Left cardiac atrium (tissue), 4 donors: ENCODE measurements around the gene SGTA. TPM values are rescaled to one million over a fixed set of nuclear protein-coding genes. Genes with fewer than 3 reads are reported as not detected.
A peak's percentile ranks its signal among the peaks of the same experiment; 100 is the strongest.

Experiments used
- ATAC-seq, 2 donors: fragments of 200-7000 bp; cut with Tn5 transposase; one replicate each; pipeline ENCODE4 v1.9.1; 2020; ENCODE audit warnings: mild to moderate bottlenecking in 2 of 2, moderate library complexity in 2 of 2
- DNase-seq: peaks from one replicate; pipeline ENCODE4 v3.0.0-alpha.2; 2020
- intact Hi-C, 2 donors: fragments of 100-400 bp; cut with DNase I; formaldehyde crosslinking; loops; one replicate each; pipeline versions ENCODE4 v1.14.1 to v1.15.1; 2022 to 2023
- total RNA-seq, 2 donors: library from RNA; stranded (reverse); fragmentation: NEBNext Ultra II Directional; extraction: Animal tissue kit (Norgen Biotek cat#: 25700); gene quantifications; one replicate each; pipeline ENCODE4 v1.2.1, GENCODE V29; 2021
- donor health status: DM: no; HTN: yes; CAD: no.
- donor health status: DM: no; HTN: yes; CAD: no; lungs with severe emphysema.
- donor health status: DM: yes; HTN: yes; CAD: no.
- donor health status: Dilated cardiomyopathy.

The SGTA gene
- total RNA-seq, 2 donors from 2014 or later, result 52.5 to 88.1 TPM

DNA sequence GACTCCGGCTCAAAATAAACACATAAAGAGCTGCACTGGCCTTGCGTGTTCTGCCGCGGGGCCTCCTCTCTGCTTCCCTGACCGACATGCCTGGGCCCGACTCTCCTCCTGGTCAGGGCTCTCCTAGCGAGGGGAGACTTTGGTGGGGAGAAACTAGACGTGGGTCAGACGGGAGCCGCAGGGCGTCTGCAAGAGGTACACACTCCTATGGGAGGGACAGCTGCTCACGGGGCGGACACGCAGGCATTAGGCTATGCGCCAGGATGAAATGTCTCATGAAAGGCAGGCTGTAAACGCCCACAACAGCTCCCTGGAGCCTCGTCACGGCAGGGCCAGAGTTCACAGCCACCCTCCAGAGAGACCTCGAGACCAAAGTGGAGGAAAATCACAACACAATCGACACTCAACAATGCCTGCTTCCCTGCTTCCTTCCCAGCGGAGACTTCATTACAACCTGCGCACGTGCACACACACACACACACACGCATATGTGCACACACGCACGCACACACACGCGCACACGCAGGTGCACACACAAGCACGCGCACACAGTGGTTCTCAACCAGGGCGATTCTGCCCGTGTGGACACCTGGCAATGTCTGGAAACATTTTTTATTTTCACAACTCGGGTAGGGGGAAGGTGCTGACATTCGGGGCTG is 49.0 kb downstream of the SGTA start:
- intact Hi-C loops, result no loop called here
- peak in 1 of 2 donors; percentile 55 for ATAC-seq

DNA sequence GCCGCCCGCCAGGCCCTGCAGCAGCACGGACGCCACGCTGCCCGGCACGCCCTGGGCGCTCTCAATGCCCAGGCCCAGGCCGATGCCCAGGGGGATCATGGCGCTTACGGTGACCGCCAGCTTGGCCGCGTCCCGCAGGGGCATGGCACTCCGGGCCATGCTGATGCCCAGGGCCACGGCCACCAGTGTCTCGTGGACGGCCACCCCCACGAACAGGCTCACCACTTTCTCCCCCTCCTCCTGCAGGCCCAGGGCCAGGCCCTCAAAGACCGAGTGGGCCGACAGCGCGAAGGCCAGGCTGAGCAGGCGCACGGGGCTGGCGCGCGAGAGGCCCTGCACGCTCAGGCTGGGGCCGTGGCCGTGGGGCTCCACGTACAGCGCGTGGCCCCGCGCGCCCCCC is 50.2 kb downstream of the SGTA start:
- intact Hi-C loops, result no loop called here
- no peak for DNase-seq
- ATAC-seq, result no peak

More for the DNA sequence above, 49.0 kb downstream of the SGTA start:
- DNase-seq, result no peak

DNA sequence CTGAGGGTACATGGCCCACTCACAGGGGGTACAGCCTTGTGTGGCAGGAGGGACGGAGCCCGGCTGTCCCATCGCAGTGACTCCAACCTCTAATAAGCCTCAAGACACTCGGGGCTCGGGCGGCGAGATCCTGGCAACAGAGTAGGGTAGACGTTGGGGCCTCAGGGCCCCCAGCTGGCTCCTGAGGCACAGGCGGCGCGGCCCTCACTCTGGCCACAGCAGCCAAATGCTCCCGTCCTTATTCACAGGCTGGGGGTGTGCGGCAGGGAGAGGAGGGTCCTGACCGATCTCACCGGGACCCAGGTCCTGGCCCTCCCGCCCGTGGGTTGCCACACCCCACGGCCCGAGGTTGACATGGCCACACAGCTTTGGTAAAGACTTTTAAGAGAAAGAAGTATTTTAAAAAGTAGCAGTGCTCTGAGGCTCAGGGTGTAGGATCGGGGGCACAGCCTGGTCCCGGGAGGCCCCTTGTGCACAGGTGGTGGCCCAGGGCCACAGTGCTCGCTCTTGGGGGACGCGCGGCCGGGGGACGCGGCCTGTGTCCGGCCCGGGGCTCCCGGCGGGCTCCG is 50.8 kb downstream of the SGTA start:
- no peak for ATAC-seq
- intact Hi-C loops, result no loop called here
- no peak for DNase-seq

DNA sequence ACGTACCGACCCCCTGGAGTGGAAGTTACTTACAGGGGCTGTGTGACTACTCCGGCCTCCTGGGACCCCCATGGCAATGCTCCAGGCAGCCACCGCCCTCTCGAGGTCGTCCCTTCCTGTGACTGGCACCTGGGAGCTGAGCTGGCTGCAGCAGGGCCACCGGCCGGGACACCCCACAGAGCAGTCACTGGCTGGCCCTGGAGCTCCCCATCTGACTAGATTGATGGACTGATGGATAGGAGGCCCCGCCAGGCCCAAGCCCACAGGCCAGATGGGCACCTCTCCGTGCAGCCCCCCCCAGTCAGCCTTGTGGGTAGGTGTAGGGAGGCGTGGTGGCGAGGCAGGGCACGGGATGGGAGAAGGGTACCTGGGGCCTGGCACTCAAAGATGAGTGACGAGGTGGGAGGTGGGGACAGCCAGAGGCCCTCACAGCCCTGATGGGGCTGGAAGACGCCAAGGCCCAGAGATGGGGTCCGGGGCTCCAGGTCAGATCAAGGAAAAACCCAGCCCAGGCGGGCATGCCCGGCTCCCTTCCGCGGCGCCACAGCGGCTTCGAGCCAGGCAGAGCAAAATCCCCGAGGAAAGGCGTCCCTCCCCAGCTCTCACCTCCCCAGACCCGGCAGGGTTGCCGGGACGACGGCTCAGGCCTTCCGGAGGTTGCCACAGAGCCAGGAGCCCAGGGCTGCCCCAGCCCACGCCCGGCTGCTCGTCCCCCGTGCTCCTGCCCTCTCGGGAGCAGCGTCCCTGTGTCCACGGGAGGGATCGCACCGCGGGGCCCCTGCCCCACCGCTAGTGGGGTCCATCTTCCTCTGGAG is 51.7 kb downstream of the SGTA start:
- DNase-seq (no peak), ATAC-seq (no peak)
- intact Hi-C loops, result no loop called here

DNA sequence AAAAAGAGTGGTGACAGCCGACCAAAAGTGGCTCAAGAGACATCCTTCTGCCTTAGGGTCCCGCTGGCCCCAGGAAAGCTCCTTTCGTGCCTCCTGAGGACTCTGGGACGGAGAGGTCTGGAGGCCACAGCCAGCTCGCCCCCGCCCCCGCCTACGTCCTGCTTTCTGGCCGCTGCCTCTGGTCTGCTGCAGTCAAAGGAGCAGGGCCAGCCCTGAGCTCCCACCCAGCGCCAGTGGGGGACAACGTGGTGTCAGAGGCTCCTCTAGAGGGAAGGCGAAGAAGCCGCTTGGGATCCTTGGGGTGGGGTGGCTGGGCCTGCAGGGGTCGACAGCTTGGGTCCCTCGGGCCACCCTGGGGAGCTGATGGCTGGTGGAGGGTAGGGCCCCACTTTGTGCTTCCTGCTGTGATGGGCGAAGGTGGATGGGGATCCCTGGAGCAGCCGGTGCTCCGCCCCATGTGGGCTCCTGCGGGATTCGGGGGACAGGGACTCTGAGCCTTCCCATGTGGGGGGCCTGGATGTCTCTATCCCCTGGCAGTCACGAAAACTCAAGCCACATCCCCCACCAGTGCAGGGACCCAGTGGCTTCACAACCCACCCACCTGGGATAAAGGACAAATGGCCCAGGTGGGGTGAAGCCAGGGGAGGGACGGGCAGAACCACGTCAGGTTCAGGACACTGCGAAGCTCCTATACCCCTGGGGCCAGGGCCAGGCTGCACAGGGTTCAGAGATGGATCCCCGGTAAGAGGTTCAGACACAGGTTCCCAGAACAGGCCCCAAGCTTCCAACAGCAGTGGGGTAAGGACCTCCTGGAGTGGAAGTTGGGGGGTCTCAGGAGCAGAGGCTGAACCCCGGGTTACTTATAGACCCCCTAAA is 52.9 kb downstream of the SGTA start:
- intact Hi-C loops, result no loop called here
- no peak for ATAC-seq
- DNase-seq, result no peak

DNA sequence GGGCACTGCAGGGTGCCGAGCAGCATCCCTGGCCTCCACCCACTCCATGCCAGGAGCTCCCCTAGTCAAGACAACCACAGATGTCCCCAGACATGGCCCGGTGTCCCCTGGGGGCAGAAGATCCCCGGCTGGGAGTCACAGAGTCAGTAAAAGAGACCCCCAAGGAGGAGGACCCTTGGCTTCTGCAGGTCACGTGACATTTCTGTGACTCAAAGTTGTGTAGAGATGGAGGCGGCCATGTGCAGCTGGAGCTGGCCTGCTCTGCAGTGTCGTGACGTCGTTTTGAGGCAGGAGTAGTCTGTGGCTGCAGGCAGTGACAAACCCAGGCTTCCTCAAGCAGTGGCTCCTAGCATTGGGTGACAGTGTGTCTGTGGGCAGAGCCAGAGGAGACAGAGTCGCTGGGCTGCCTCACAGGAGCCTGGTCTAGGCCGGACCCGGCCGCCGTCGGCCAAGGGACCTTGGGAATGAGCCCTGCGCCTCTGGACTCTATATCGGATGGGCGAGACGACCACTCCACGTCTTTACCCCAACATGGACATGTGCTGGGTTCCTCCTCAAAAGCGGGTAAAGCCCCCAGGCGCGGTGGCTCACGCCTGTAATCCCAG is 54.2 kb downstream of the SGTA start:
- DNase-seq (no peak), ATAC-seq (no peak)
- intact Hi-C loops, result no loop called here

DNA sequence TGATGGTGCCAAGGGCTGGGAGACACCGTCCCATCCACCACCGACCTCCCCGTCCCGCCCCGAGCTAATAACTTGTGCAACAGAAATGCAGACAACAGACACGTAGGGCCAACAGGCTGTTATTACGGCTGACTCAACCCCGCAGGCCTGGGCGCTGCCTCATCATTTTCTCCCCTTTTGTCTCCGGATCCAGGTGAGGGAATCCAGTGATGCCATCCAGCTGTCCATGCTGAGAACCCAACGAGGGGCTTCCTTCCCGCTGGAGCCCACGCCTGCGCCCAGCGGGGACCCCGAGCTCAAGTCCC is 55.5 kb downstream of the SGTA start:
- DNase-seq, result no peak
- intact Hi-C loops, result no loop called here
- no peak for ATAC-seq

DNA sequence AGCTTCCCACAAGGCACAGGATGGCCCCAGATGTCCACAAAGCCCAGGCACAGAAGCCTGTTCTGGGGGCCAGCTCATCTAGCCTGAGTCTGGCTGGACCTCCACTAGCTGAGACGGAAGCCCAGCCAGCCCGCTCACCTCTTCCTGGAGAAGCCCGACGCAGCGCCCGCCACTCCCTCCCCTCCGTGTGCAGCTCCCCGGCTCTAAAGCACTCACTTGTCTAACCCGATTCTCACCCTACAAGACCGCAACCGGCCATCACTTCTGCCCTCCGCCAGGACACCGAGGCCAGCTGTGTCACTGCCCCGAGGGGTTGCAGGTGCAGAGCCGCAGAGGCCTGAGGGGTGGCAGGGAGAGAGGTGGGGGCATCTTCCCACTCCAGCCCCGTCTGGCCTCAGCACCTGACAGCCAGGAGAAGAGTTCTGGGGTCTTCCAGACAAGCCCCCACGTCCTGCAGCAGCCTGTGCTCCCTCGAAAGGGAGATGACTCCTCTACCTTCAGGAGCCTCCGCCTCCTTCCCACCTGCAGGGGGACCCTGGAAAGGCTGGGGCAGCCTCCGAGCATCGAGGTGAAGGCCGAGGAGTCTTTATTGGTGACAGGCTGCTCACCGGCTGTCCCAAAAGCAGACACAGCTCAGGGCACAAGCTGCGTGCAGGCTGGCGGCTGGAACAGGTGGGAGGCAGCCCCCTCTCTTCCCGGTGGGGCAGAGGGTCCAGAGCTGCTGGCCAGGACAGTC is 56.0 kb downstream of the SGTA start:
- intact Hi-C loops, result no loop called here
- ATAC-seq (no peak), DNase-seq (no peak)

DNA sequence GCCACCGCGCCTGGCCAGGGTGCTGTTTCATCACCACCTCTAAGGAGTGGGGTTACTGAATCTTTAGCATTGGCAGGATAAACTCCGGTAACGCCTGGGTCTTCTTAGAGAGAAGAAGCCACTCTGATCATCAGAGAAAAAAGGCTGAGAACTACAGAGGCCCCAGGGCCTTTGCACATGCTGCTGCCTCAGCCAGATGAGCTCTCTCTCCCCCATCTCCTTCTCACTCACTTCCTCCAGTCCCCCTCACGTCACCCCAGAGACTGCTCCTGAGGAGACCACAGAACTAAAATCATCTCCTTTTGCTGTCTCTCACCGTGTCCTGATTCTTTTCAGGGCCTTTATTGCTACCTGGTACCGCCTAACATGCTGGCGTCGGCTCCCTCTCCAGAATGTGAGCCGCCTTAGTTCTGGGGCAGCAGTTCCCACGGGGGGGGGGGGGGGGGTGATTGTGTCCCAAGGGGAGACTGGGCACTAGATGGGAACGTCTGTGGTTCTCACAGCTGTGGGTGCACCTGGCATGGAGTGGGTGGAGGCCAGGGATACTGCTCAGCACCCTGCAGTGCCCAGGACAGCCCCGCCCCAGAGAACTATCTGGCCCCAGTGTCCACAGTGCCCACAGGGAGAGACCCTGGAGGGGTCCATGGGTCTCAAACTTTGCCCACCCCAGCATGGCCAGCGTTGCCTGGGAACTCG is 56.8 kb downstream of the SGTA start:
- DNase-seq, result no peak
- intact Hi-C loops, result no loop called here
- no peak for ATAC-seq

DNA sequence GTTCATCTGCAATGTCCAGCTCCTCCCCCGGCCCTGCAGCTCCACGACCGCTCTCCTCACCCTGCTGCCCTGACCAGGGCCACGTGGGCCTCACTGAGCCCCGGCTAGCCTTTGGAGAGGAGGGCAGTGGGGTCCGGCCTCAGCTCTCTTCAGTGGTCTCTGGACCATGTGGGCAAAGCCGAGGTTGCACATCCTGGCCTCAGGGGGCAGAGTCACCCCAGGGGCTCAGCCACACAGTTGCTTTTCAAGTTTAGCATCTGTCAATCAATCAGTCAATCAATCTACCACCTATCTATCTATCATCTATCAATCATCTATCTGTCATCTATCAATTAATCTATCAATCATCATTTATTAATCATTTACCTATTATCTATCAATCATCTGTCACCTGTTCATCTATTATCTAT is 58.9 kb downstream of the SGTA start:
- no peak for ATAC-seq
- intact Hi-C loops, result no loop called here
- no peak for DNase-seq

DNA sequence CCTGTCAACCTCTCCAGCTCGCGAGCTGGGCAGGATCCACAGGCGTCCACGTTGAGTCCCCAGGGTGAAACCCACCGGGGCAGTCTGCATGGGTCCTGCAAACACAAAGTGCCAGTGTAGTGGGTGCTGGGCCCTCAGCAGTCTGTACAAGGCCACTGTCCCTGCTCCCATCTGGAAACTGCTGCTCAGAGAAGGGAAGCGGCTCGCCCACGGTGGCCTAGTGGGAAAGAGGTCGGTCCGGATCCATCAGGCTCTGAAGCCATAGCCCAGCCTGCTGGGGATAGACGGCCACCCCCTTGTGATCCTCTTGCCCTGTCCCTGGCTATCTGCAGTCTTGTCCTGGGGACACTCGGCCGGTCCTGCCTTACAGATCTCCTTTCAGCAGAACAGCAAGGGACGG is 59.3 kb downstream of the SGTA start:
- DNase-seq (no peak), ATAC-seq (no peak)
- intact Hi-C loops, result no loop called here

DNA sequence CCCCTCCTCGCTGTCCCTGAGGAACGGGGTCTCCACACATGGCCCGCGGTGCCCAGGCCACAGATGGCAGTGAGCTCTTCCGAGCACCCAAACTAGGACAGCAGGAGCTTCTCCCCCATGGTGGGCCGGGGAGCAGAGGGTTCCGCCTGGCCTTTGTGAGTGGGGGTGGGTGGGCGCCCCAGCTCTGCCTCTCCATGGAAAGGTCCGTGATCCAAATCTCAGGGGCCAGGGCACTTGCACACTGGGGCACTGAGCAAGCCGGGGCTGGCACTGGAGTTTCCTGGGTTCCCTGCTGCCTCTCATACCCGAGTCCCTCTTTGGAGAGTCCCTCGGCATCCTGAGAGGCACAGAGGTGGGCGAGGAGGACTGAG is 59.7 kb downstream of the SGTA start:
- intact Hi-C loops, result no loop called here
- no peak for ATAC-seq
- DNase-seq, result no peak

DNA sequence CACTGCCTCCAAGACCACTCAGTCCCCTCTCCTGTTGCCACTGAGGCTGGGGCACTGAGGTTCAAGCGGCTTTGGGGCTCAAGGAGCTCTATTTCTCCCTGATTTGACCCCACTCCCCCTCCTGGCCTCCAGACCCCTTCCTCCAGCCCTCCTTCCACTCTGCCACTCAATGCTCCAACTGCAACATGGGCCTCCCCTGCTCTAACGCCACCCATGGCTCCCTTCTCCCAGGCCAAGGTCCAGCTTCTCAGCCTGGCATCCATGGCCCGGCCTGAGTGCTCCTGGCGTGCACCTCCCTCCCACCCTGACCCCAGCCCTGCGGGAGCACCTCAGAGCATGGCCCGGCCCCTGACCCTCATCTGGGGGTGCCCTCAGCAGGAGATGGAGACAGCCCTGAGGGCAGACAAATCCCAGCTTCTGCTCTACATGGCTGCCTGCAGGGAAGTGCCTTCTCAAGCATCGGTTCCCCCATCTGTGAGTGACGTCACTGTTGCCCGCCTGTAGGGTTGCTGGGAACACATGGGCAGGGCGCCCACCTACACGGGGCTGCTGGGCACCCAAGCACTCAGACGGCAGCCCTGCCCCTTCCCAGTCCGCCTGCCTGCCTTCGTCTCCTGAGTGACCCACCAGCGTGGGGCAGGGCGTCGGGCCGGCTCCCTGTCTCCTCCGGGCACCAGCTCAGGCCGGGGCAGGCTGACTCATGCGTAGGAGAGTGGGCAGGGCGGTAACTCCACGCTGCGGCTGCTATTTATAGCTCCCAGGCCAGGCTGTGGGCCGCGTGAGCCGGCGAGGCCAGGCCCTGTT is 60.3 kb downstream of the SGTA start:
- ATAC-seq, result peak; percentile 86 to 95
- intact Hi-C loops, result no loop called here
- peak; percentile 85 for DNase-seq

DNA sequence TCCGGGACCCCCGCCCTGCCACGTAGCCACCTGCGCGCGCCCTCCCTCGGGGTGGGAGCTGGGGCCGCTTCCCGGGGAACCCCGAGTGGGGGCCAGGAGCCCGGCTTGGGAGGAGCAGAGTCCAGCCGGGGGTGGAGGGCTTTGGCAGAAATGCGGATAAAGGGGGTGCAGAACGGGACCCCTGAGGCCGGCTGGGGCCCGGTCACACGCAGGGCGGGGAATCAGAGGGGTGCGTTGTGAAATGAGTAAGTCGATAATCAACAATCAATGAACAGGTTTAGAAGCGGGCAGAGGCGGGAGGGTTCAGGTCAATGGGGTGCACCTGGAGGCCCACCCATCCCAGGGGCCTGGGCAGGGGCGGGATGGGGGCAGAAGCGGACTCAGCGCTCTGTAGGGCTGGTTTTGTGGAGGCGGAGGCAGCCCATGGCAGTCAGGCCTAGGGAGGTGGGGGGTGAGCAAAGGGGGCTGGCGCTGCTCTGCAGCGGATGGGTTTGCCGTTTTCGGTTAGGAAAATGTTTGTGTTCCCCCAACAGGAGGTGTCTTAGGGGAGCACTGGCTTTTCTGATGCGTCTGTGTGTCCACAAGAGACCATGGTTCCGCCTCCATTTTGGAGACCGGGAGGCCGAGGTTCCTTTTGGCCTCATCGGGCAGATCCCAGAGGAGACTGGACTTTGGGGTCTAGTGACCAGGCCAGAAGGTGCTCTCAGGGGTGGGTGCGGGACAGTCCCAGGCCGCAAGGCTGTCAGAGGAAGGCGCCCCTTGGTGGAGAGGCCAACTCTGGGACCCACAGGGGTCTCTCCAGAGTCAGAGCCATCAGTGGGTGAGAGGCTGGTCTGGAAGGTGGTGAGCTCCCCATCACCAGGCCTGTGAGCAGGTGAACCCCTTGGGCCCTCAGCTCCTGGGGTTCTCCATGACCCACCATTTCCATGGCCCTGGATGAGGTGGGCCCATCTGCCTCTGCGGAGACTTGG is 61.2 kb downstream of the SGTA start:
- ATAC-seq, result no peak
- no peak for DNase-seq
- intact Hi-C loops, result loop anchor here in 1 of 2 donors (1.0 kb wide), 1 partner anchor 58 kb away; no protein-coding TSS in a partner anchor

DNA sequence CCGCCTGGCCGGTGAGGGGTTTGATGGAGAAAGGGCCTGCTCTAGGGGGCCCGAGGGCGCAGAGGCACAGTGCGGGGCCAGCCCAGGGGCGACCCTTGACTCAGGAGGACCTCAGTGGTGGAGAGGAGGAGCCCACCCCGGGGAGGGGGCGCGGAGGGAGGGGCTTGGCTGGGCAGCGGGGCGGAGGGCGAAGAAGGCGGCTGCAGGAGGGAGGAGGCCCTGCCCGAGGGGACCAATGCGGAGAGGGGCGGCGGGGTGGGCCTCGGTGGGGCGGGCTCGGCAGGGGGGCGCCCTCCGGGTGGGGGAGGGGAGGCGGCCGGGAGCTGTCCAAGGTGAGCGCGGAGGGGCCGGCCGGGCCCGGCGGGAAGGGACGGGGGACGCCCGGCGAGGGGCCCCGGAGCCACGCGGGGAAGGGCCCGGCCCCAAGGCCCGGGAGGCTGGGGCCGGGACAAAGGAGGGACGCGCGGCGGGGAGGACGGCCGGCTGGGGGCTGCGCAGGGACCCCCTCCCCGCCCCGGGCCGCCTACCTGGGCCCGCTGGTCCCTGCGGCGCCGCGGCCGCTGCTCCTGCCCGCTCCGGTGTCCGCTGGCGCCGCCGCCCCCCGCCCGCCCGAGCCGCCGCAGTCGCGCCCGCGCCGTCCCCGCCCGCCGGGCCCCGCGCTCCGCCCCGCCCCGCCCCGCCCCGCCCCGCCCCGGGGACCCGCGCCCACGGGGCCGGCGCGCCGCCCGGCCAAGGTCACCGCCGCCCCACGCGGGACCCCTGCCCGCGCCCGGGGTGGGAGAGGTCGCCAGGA is 62.1 kb downstream of the SGTA start, which contains the start of gene DIRAS1:
TSS of gene DIRAS1 (minus strand) at position 596 of the 793 bp plus-strand sequence. CDS start 3,566 bp downstream, outside the sequence.
- no peak for DNase-seq
- intact Hi-C loops, result loop anchor here in 1 of 2 donors (1.0 kb wide), 1 partner anchor 57 kb away; no protein-coding TSS in a partner anchor
- ATAC-seq, result peak in 1 of 2 donors; percentile 12
